ENCODE data around the gene UBE2F. TPM values are rescaled to one million over a fixed set of nuclear protein-coding genes. Genes with fewer than 3 reads are reported as not detected.

UBE2F gene
- total RNA-seq, 2 donors from 2014 or later, result 45.2 to 73.2 TPM

GRCh38 chr2:238010572-238010971, 43.8 kb downstream of the UBE2F start:
- intact Hi-C loops (cut with DNase I), result no loop called here
- no peak for DNase-seq (ENCODE audit: low spot score)
- no peak overlapping the region for H3K4me3 ChIP-seq
- TF ChIP-seq POLR2AphosphoS5 (IDR thresholded peaks at IDR 0.05) (no peak), CTCF (IDR thresholded peaks at IDR 0.05) (no peak), POLR2A (IDR thresholded peaks at IDR 0.05) (no peak)
- H3K9me3 ChIP-seq, result no peaks in the 10 kb centered on the region
- H3K36me3 ChIP-seq, result no peaks in the 10 kb centered on the region
- no peak overlapping the region for H3K27ac ChIP-seq
- H3K27me3 ChIP-seq (replicated peaks; ENCODE audit: insufficient read depth), result no peaks in the 10 kb centered on the region
- WGBS, result 97% methylated on average over 1 of the region's 1 CpG
- no peaks in the 10 kb centered on the region for H3K4me1 ChIP-seq (replicated peaks)

GRCh38 chr2:238013806-238014205, 47.0 kb downstream of the UBE2F start:
- TF ChIP-seq CTCF (IDR thresholded peaks at IDR 0.05), result no peak
- TF ChIP-seq POLR2AphosphoS5 (IDR thresholded peaks at IDR 0.05), result no peak
- no peak for TF ChIP-seq POLR2A (IDR thresholded peaks at IDR 0.05)
- no peaks in the 10 kb centered on the region for H3K27me3 ChIP-seq (replicated peaks; ENCODE audit: insufficient read depth)
- intact Hi-C loops (cut with DNase I), result no loop called here
- H3K36me3 ChIP-seq, result no peaks in the 10 kb centered on the region
- no peaks in the 10 kb centered on the region for H3K4me1 ChIP-seq (replicated peaks)
- no peak overlapping the region for H3K27ac ChIP-seq
- no peak overlapping the region for H3K4me3 ChIP-seq
- 89% methylated on average over 7 of the region's 7 CpGs for WGBS
- no peaks in the 10 kb centered on the region for H3K9me3 ChIP-seq
- no peak for DNase-seq (ENCODE audit: low spot score)

GRCh38 chr2:238015705-238016104, 48.9 kb downstream of the UBE2F start:
- Histone ChIP-seq H3K4me3 (no peak overlapping the region), H3K9me3 (no peaks in the 10 kb centered on the region), H3K4me1 (replicated peaks) (no peaks in the 10 kb centered on the region), H3K36me3 (no peaks in the 10 kb centered on the region), H3K27me3 (replicated peaks; ENCODE audit: insufficient read depth) (no peaks in the 10 kb centered on the region), H3K27ac (no peak overlapping the region)
- no peak for DNase-seq (ENCODE audit: low spot score)
- TF ChIP-seq POLR2A (IDR thresholded peaks at IDR 0.05), result no peak
- no peak for TF ChIP-seq CTCF (IDR thresholded peaks at IDR 0.05)
- no peak for TF ChIP-seq POLR2AphosphoS5 (IDR thresholded peaks at IDR 0.05)
- 73% methylated on average over 4 of the region's 4 CpGs for WGBS
- intact Hi-C loops (cut with DNase I), result no loop called here

GRCh38 chr2:238016526-238016925, 49.7 kb downstream of the UBE2F start:
- Histone ChIP-seq H3K4me3 (no peak overlapping the region), H3K27ac (no peak overlapping the region), H3K27me3 (replicated peaks; ENCODE audit: insufficient read depth) (no peaks in the 10 kb centered on the region), H3K4me1 (replicated peaks) (no peaks in the 10 kb centered on the region), H3K9me3 (no peaks in the 10 kb centered on the region), H3K36me3 (no peaks in the 10 kb centered on the region)
- intact Hi-C loops (cut with DNase I), result no loop called here
- TF ChIP-seq CTCF (IDR thresholded peaks at IDR 0.05) (no peak), POLR2A (IDR thresholded peaks at IDR 0.05) (no peak), POLR2AphosphoS5 (IDR thresholded peaks at IDR 0.05) (no peak)
- no peak for DNase-seq (ENCODE audit: low spot score)
- 81% methylated on average over 8 of the region's 8 CpGs for WGBS

- H3K36me3 ChIP-seq, result no peaks in the 10 kb centered on the region
- intact Hi-C loops (cut with DNase I), result no loop called here
- no peak for DNase-seq (ENCODE audit: low spot score)
- no peaks in the 10 kb centered on the region for H3K27me3 ChIP-seq (replicated peaks; ENCODE audit: insufficient read depth)
- no peak overlapping the region for H3K4me3 ChIP-seq
- no peak for TF ChIP-seq POLR2AphosphoS5 (IDR thresholded peaks at IDR 0.05)
- TF ChIP-seq CTCF (IDR thresholded peaks at IDR 0.05), result no peak
- no peak for TF ChIP-seq POLR2A (IDR thresholded peaks at IDR 0.05)
- H3K9me3 ChIP-seq, result no peaks in the 10 kb centered on the region
- 89% methylated on average over 2 of the region's 2 CpGs for WGBS
- H3K4me1 ChIP-seq (replicated peaks), result no peaks in the 10 kb centered on the region
- no peak overlapping the region for H3K27ac ChIP-seq
These were observed 53.1 kb downstream of the UBE2F start for GRCh38 chr2:238019962-238020361.
